ENCODE results near the gene AFP. TPM values are rescaled to one million over a fixed set of nuclear protein-coding genes. Genes with fewer than 3 reads are reported as not detected.

Gene AFP
- total and polyA plus RNA-seq, 2 donors from 2014 or later, result 11.6 TPM; not detected in 1

- H3K4me1 ChIP-seq (ENCODE audit: control insufficient read depth in 2 of 3, insufficient read depth in 2 of 3, low read depth in 1 of 3, low read length in 3 of 3), result peaks cover 0 to 4% (median 0%) of the 10 kb centered on the region in 3 donors
- no peak for FAIRE-seq
- TF ChIP-seq CTCF (IDR thresholded peaks at IDR 0.05; ENCODE audit: borderline replicate concordance, extremely low read depth, insufficient read depth), result no peak
- H3K4me3 ChIP-seq (ENCODE audit: low read length in 3 of 3), result no peak overlapping the region
- no peaks in the 10 kb centered on the region for H3K27me3 ChIP-seq (ENCODE audit: control insufficient read depth, insufficient read depth, low read length)
- no peak overlapping the region for H3K9ac ChIP-seq (ENCODE audit: low read length in 3 of 3)
- no peak overlapping the region for H3K27ac ChIP-seq (ENCODE audit: low read depth in 2 of 2, low read length in 2 of 2)
- DNase-seq, result no peak
- peaks cover 0 to 6% (median 0%) of the 10 kb centered on the region in 3 donors for H3K9me3 ChIP-seq (ENCODE audit: control insufficient read depth in 2 of 3, insufficient read depth in 1 of 3, low read length in 3 of 3)
- intact Hi-C loops (cut with DNase I), result no loop called here
- no peaks in the 10 kb centered on the region for H3K36me3 ChIP-seq (ENCODE audit: control insufficient read depth in 2 of 3, insufficient read depth in 3 of 3, low read length in 3 of 3)
These were observed 43.3 kb downstream of the AFP start for GRCh38 chr4:73479323-73479722.

GRCh38 chr4:73481358-73481757, 45.3 kb downstream of the AFP start, which contains the start of gene AFM:
AFM (plus strand) TSS chr4:73481745; CDS start chr4:73481776, 31 bp downstream.
- no peaks in the 10 kb centered on the region for H3K9me3 ChIP-seq (ENCODE audit: control insufficient read depth in 2 of 3, insufficient read depth in 1 of 3, low read length in 3 of 3)
- no peak for TF ChIP-seq CTCF (IDR thresholded peaks at IDR 0.05; ENCODE audit: borderline replicate concordance, extremely low read depth, insufficient read depth)
- peaks cover 0 to 4% (median 0%) of the 10 kb centered on the region in 3 donors for H3K4me1 ChIP-seq (ENCODE audit: control insufficient read depth in 2 of 3, insufficient read depth in 2 of 3, low read depth in 1 of 3, low read length in 3 of 3)
- no peaks in the 10 kb centered on the region for H3K27me3 ChIP-seq (ENCODE audit: control insufficient read depth, insufficient read depth, low read length)
- no peaks in the 10 kb centered on the region for H3K36me3 ChIP-seq (ENCODE audit: control insufficient read depth in 2 of 3, insufficient read depth in 3 of 3, low read length in 3 of 3)
- H3K9ac ChIP-seq (ENCODE audit: low read length in 3 of 3), result no peak within 1 kb of the TSS
- intact Hi-C loops (cut with DNase I), result no loop called here
- FAIRE-seq (peak; percentile 50), DNase-seq (peak in 1 of 5 donors; percentile 14)
- peak within 1 kb of the TSS in 2 of 3 donors; percentile 41 to 60 for H3K4me3 ChIP-seq (ENCODE audit: low read length in 3 of 3)
- H3K27ac ChIP-seq (ENCODE audit: low read depth in 2 of 2, low read length in 2 of 2), result no peak within 1 kb of the TSS

- no peaks in the 10 kb centered on the region for H3K9me3 ChIP-seq (ENCODE audit: control insufficient read depth in 2 of 3, insufficient read depth in 1 of 3, low read length in 3 of 3)
- H3K4me1 ChIP-seq (ENCODE audit: control insufficient read depth in 2 of 3, insufficient read depth in 2 of 3, low read depth in 1 of 3, low read length in 3 of 3), result peaks cover 0 to 4% (median 0%) of the 10 kb centered on the region in 3 donors
- no peaks in the 10 kb centered on the region for H3K36me3 ChIP-seq (ENCODE audit: control insufficient read depth in 2 of 3, insufficient read depth in 3 of 3, low read length in 3 of 3)
- peak overlapping the region in 1 of 3 donors; percentile 27 for H3K4me3 ChIP-seq (ENCODE audit: low read length in 3 of 3)
- H3K9ac ChIP-seq (ENCODE audit: low read length in 3 of 3), result no peak overlapping the region
- H3K27ac ChIP-seq (ENCODE audit: low read depth in 2 of 2, low read length in 2 of 2), result no peak overlapping the region
- DNase-seq (no peak), FAIRE-seq (no peak)
- intact Hi-C loops (cut with DNase I), result no loop called here
- no peaks in the 10 kb centered on the region for H3K27me3 ChIP-seq (ENCODE audit: control insufficient read depth, insufficient read depth, low read length)
- TF ChIP-seq CTCF (IDR thresholded peaks at IDR 0.05; ENCODE audit: borderline replicate concordance, extremely low read depth, insufficient read depth), result no peak
These were observed 49.1 kb downstream of the AFP start for GRCh38 chr4:73485085-73485484.

GRCh38 chr4:73485596-73485995, 49.6 kb downstream of the AFP start:
- TF ChIP-seq CTCF (IDR thresholded peaks at IDR 0.05; ENCODE audit: borderline replicate concordance, extremely low read depth, insufficient read depth), result no peak
- intact Hi-C loops (cut with DNase I), result no loop called here
- Histone ChIP-seq H3K27me3 (ENCODE audit: control insufficient read depth, insufficient read depth, low read length) (no peaks in the 10 kb centered on the region), H3K4me1 (ENCODE audit: control insufficient read depth in 2 of 3, insufficient read depth in 2 of 3, low read depth in 1 of 3, low read length in 3 of 3) (peaks cover 0 to 3% (median 0%) of the 10 kb centered on the region in 3 donors), H3K9ac (ENCODE audit: low read length in 3 of 3) (no peak overlapping the region), H3K36me3 (ENCODE audit: control insufficient read depth in 2 of 3, insufficient read depth in 3 of 3, low read length in 3 of 3) (no peaks in the 10 kb centered on the region), H3K27ac (ENCODE audit: low read depth in 2 of 2, low read length in 2 of 2) (no peak overlapping the region), H3K4me3 (ENCODE audit: low read length in 3 of 3) (no peak overlapping the region), H3K9me3 (ENCODE audit: control insufficient read depth in 2 of 3, insufficient read depth in 1 of 3, low read length in 3 of 3) (no peaks in the 10 kb centered on the region)
- DNase-seq, result no peak
- FAIRE-seq, result no peak

All from kidney (tissue), 14 donors.